ENCODE data around the gene PINK1.

PINK1 gene

DNA sequence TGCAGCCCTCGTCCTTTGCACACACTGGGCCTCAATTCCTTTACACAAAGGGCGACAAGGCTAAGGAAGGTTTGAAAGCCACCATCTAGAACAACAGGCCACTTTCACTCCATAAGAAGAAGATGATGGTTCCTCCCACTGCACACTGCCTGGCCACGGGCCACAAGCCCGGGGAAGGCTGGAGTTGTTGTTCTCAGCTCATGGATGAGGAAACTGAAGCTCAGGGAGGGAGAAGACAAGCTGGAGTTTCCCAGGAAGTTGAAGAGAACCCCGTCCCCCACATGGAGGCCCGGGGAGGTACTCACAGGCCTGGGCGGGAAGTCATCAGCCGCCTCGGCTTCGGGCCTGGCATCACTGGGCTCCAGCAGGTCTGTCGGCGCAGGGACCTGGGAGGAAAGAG, 52.5 kb downstream of the PINK1 start:
- no peak overlapping the region for H3K9ac ChIP-seq (ENCODE audit: low read length)
- H3K36me3 ChIP-seq (ENCODE audit: control insufficient read depth in 1 of 2, insufficient read depth in 2 of 2, low read length in 2 of 2) = no peaks in the 10 kb centered on the region
- WGBS (ENCODE audit: extremely low coverage, insufficient coverage, insufficient read length) = no CpG with 5 or more reads among the region's 12 CpGs
- H3K9me3 ChIP-seq (ENCODE audit: insufficient read depth, low read depth, low read length) = no peaks in the 10 kb centered on the region
- no peak overlapping the region for H4K12ac ChIP-seq (ENCODE audit: low read depth, low read length)
- H4K91ac ChIP-seq (ENCODE audit: low read depth, low read length) = no peak overlapping the region
- H3K27me3 ChIP-seq (ENCODE audit: insufficient read depth, low read length) = no peaks in the 10 kb centered on the region
- no peak overlapping the region for H3K14ac ChIP-seq (ENCODE audit: low read length)
- no peak overlapping the region for H2BK5ac ChIP-seq (ENCODE audit: low read depth, low read length, poor library complexity)
- DNase-seq = no peak
- H2BK12ac ChIP-seq (ENCODE audit: low read length) = no peak overlapping the region
- H3K4me3 ChIP-seq (ENCODE audit: low read depth, low read length) = no peak overlapping the region
- no peak overlapping the region for H2AK5ac ChIP-seq (ENCODE audit: low read length)
- H3K23ac ChIP-seq (ENCODE audit: low read length) = no peak overlapping the region
- H2BK120ac ChIP-seq (ENCODE audit: insufficient read depth, low read length, poor library complexity) = no peak overlapping the region
- H3K4me1 ChIP-seq (ENCODE audit: control insufficient read depth in 1 of 2, insufficient read depth in 2 of 2, low read length in 2 of 2) = no peaks in the 10 kb centered on the region
- H2AFZ ChIP-seq (ENCODE audit: insufficient read depth, low read length, poor library complexity) = no peak overlapping the region
- H3K4ac ChIP-seq (ENCODE audit: low read depth, low read length) = no peak overlapping the region
- no peak overlapping the region for H3K18ac ChIP-seq (ENCODE audit: low read length)
- H3K4me2 ChIP-seq (ENCODE audit: low read length) = no peak overlapping the region
- H3K79me2 ChIP-seq (ENCODE audit: control insufficient read depth, insufficient read depth, low read length, poor library complexity) = no peaks in the 10 kb centered on the region
- H3K27ac ChIP-seq (ENCODE audit: low read depth, low read length) = no peak overlapping the region
- no peak overlapping the region for H4K8ac ChIP-seq (ENCODE audit: low read depth, low read length)
- H3K79me1 ChIP-seq (ENCODE audit: low read length) = no peaks in the 10 kb centered on the region

DNA sequence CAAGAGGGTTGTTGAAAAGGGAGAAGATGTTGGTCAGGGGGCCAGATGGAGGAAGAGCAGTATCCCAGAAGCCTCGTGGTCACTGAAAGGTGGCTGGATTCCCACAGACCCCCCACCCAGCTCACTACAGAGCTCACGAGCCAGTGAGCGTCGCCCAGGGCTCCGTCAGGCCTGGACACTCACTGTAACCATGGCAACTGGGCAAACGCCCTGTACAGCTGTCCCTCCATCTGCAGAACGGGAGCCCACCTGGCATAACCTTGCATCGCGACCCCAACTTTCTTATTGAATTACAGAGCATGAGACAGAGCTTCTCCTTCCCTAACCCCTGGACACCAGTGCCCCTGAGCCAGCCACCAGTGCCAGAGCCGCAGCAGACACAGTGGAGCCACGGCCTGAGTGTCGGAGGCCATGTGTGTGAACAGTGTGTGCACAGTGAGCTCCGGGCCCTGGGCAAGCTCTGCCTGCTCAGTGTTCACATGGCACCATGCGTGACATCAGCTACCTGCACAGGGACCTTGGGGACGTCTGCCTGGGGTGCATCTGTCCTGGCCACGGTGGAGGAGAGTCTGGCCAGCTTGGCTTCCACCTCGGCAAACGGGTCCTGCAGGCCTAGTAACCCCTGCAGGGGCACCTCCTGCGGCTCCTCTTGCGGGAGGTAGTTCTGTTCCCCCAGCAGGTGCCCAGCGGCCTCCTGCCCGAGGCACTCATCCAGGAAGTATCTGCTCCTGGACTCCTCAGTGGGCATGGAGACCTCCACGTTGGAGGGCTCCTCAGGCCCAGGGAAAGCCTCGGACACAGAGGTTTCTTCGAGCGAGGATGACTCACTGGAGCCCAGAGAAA, 53.8 kb downstream of the PINK1 start:
- Histone ChIP-seq H3K79me2 (ENCODE audit: control insufficient read depth, insufficient read depth, low read length, poor library complexity) (no peaks in the 10 kb centered on the region), H3K4me3 (ENCODE audit: low read depth, low read length) (no peak overlapping the region), H3K9me3 (ENCODE audit: insufficient read depth, low read depth, low read length) (no peaks in the 10 kb centered on the region), H4K8ac (ENCODE audit: low read depth, low read length) (no peak overlapping the region), H3K4me2 (ENCODE audit: low read length) (no peak overlapping the region), H2AFZ (ENCODE audit: insufficient read depth, low read length, poor library complexity) (no peak overlapping the region), H3K79me1 (ENCODE audit: low read length) (no peaks in the 10 kb centered on the region), H4K91ac (ENCODE audit: low read depth, low read length) (no peak overlapping the region), H3K18ac (ENCODE audit: low read length) (no peak overlapping the region), H2AK5ac (ENCODE audit: low read length) (no peak overlapping the region), H3K14ac (ENCODE audit: low read length) (no peak overlapping the region), H3K27ac (ENCODE audit: low read depth, low read length) (no peak overlapping the region), H3K4me1 (ENCODE audit: control insufficient read depth in 1 of 2, insufficient read depth in 2 of 2, low read length in 2 of 2) (no peaks in the 10 kb centered on the region), H3K4ac (ENCODE audit: low read depth, low read length) (no peak overlapping the region), H3K9ac (ENCODE audit: low read length) (no peak overlapping the region), H2BK5ac (ENCODE audit: low read depth, low read length, poor library complexity) (no peak overlapping the region), H2BK120ac (ENCODE audit: insufficient read depth, low read length, poor library complexity) (no peak overlapping the region), H3K23ac (ENCODE audit: low read length) (no peak overlapping the region), H3K27me3 (ENCODE audit: insufficient read depth, low read length) (no peaks in the 10 kb centered on the region), H3K36me3 (ENCODE audit: control insufficient read depth in 1 of 2, insufficient read depth in 2 of 2, low read length in 2 of 2) (no peaks in the 10 kb centered on the region), H4K12ac (ENCODE audit: low read depth, low read length) (no peak overlapping the region), H2BK12ac (ENCODE audit: low read length) (no peak overlapping the region)
- no CpG with 5 or more reads among the region's 26 CpGs for WGBS (ENCODE audit: extremely low coverage, insufficient coverage, insufficient read length)
- DNase-seq = no peak

DNA sequence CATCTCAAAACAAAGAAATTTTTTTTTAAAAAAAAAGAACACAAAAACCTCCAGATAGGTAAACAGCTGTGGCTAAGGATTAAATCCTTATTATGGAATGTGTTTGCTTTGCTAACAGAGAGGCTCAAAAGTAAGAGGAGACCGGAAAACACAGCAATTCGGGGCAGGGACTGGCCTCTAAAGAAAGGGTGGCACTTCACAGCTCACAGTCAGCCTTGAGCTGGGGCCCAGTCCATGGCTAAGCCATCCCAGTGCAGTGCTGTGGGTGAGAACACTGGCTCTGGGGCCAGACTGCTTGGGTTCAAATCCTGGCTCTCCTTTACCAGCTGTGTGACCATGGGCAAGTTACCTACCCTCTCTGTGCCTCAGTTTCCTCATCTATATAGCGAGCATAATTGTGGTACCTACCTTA, 56.4 kb downstream of the PINK1 start:
- Histone ChIP-seq H2AK5ac (ENCODE audit: low read length) (no peak overlapping the region), H4K12ac (ENCODE audit: low read depth, low read length) (no peak overlapping the region), H3K79me2 (ENCODE audit: control insufficient read depth, insufficient read depth, low read length, poor library complexity) (no peaks in the 10 kb centered on the region), H3K9me3 (ENCODE audit: insufficient read depth, low read depth, low read length) (no peaks in the 10 kb centered on the region), H3K4me3 (ENCODE audit: low read depth, low read length) (no peak overlapping the region), H3K36me3 (ENCODE audit: control insufficient read depth in 1 of 2, insufficient read depth in 2 of 2, low read length in 2 of 2) (no peaks in the 10 kb centered on the region), H3K4me2 (ENCODE audit: low read length) (no peak overlapping the region), H3K23ac (ENCODE audit: low read length) (no peak overlapping the region), H2AFZ (ENCODE audit: insufficient read depth, low read length, poor library complexity) (no peak overlapping the region), H2BK5ac (ENCODE audit: low read depth, low read length, poor library complexity) (no peak overlapping the region), H3K27me3 (ENCODE audit: insufficient read depth, low read length) (no peaks in the 10 kb centered on the region), H3K4ac (ENCODE audit: low read depth, low read length) (no peak overlapping the region), H4K8ac (ENCODE audit: low read depth, low read length) (no peak overlapping the region), H4K91ac (ENCODE audit: low read depth, low read length) (no peak overlapping the region), H3K9ac (ENCODE audit: low read length) (no peak overlapping the region), H2BK12ac (ENCODE audit: low read length) (no peak overlapping the region), H3K14ac (ENCODE audit: low read length) (no peak overlapping the region), H3K18ac (ENCODE audit: low read length) (no peak overlapping the region), H3K27ac (ENCODE audit: low read depth, low read length) (no peak overlapping the region), H3K4me1 (ENCODE audit: control insufficient read depth in 1 of 2, insufficient read depth in 2 of 2, low read length in 2 of 2) (no peaks in the 10 kb centered on the region), H3K79me1 (ENCODE audit: low read length) (no peaks in the 10 kb centered on the region), H2BK120ac (ENCODE audit: insufficient read depth, low read length, poor library complexity) (no peak overlapping the region)
- WGBS (ENCODE audit: extremely low coverage, insufficient coverage, insufficient read length) = no CpG with 5 or more reads among the region's 3 CpGs
- no peak for DNase-seq

DNA sequence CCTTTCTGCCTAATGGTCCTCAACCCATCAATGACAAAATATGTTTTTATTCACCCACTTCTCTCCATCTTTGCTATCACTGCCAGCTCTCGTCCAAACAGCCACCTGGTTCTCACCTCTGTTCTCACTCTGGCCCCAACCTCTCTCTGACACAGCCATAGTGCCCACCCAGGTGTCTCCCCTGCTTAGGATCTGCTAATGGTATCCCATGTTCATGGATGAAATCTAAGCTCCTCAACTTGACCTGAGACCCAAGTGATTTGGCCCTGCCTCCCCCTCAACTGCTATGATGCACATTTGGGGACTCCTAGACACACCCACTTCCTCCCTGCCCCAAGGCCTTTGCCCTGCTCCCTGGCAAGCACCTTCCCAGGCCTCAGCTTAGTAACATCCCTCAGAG, 58.6 kb downstream of the PINK1 start:
- Histone ChIP-seq H3K4ac (ENCODE audit: low read depth, low read length) (no peak overlapping the region), H3K9me3 (ENCODE audit: insufficient read depth, low read depth, low read length) (no peaks in the 10 kb centered on the region), H3K14ac (ENCODE audit: low read length) (no peak overlapping the region), H3K9ac (ENCODE audit: low read length) (no peak overlapping the region), H4K8ac (ENCODE audit: low read depth, low read length) (no peak overlapping the region), H2AFZ (ENCODE audit: insufficient read depth, low read length, poor library complexity) (no peak overlapping the region), H2AK5ac (ENCODE audit: low read length) (no peak overlapping the region), H3K27ac (ENCODE audit: low read depth, low read length) (no peak overlapping the region), H4K91ac (ENCODE audit: low read depth, low read length) (no peak overlapping the region), H3K27me3 (ENCODE audit: insufficient read depth, low read length) (no peaks in the 10 kb centered on the region), H2BK12ac (ENCODE audit: low read length) (no peak overlapping the region), H3K79me1 (ENCODE audit: low read length) (peaks cover 2% of the 10 kb centered on the region), H2BK120ac (ENCODE audit: insufficient read depth, low read length, poor library complexity) (no peak overlapping the region), H4K12ac (ENCODE audit: low read depth, low read length) (no peak overlapping the region), H3K4me2 (ENCODE audit: low read length) (no peak overlapping the region), H3K36me3 (ENCODE audit: control insufficient read depth in 1 of 2, insufficient read depth in 2 of 2, low read length in 2 of 2) (no peaks in the 10 kb centered on the region), H2BK5ac (ENCODE audit: low read depth, low read length, poor library complexity) (no peak overlapping the region), H3K18ac (ENCODE audit: low read length) (no peak overlapping the region), H3K23ac (ENCODE audit: low read length) (no peak overlapping the region), H3K4me3 (ENCODE audit: low read depth, low read length) (no peak overlapping the region), H3K79me2 (ENCODE audit: control insufficient read depth, insufficient read depth, low read length, poor library complexity) (no peaks in the 10 kb centered on the region), H3K4me1 (ENCODE audit: control insufficient read depth in 1 of 2, insufficient read depth in 2 of 2, low read length in 2 of 2) (peaks cover under 1% of the 10 kb centered on the region in 2 experiments)
- no CpG with 5 or more reads among the region's 1 CpG for WGBS (ENCODE audit: extremely low coverage, insufficient coverage, insufficient read length)
- DNase-seq = no peak
